Spleen (tissue), 11 donors: ENCODE data around the gene CAGE1. TPM values are rescaled to one million over a fixed set of nuclear protein-coding genes. Genes with fewer than 3 reads are reported as not detected.
A peak's percentile ranks its signal among the peaks of the same experiment; 100 is the strongest.

Source experiments
- DNase-seq: peaks from one replicate; pipeline ENCODE4 v3.0.0-alpha.2; 2020
- H3K27ac ChIP-seq, 8 donors: fragments of 200-600 bp; sonication (generic) in 7 of 8; 1 replicate in 4 of 8; 2 replicates in 4 of 8; pipeline versions ENCODE4 v1.5.0 to v1.8.0; 2016 to 2021; ENCODE audit warnings: inconsistent platforms in 4 of 8, mild to moderate bottlenecking in 4 of 8, moderate library complexity in 1 of 8
- H3K27me3 ChIP-seq, 7 donors: fragments of 200-600 bp; sonication (generic) in 6 of 7; replicated peaks in 1 of 7; 1 replicate in 4 of 7; 2 replicates in 3 of 7; pipeline versions ENCODE4 v1.5.0 to v1.8.0; 2016 to 2021; ENCODE audit warnings: inconsistent platforms in 3 of 7, mild to moderate bottlenecking in 1 of 7
- H3K36me3 ChIP-seq, 6 donors: fragments of 200-600 bp; sonication (generic) in 5 of 6; 1 replicate in 4 of 6; 2 replicates in 2 of 6; pipeline versions ENCODE4 v1.5.0 to v1.8.0; 2016 to 2021; ENCODE audit warnings: inconsistent platforms in 2 of 6
- H3K4me1 ChIP-seq, 6 donors: fragments of 200-600 bp; sonication (generic) in 5 of 6; 1 replicate in 3 of 6; 2 replicates in 3 of 6; pipeline versions ENCODE4 v1.5.0 to v1.8.0; 2016 to 2021; ENCODE audit warnings: inconsistent platforms in 3 of 6
- H3K4me3 ChIP-seq, 8 donors: fragments of 200-600 bp; sonication (generic) in 7 of 8; 1 replicate in 4 of 8; 2 replicates in 4 of 8; pipeline versions ENCODE4 v1.5.0 to v1.8.0; 2016 to 2021; ENCODE audit warnings: inconsistent platforms in 4 of 8, mild to moderate bottlenecking in 4 of 8, moderate library complexity in 2 of 8
- H3K9me3 ChIP-seq, 8 donors: fragments of 200-600 bp; sonication (generic) in 7 of 8; 1 replicate in 4 of 8; 2 replicates in 4 of 8; pipeline versions ENCODE4 v1.5.0 to v1.8.0; 2016 to 2021; ENCODE audit warnings: inconsistent platforms in 4 of 8
- POLR2A ChIP-seq, 3 donors: fragments of 450-650 bp; IDR thresholded peaks; one replicate each; pipeline ENCODE4 v1.5.1; 2017; ENCODE audit warnings: antibody characterized with exemption in 3 of 3, mild to moderate bottlenecking in 1 of 3
- POLR2AphosphoS5 ChIP-seq, 3 donors: sonication (generic); formaldehyde crosslinking; IDR thresholded peaks; one replicate each; pipeline ENCODE4 v1.5.1; 2017; ENCODE audit warnings: antibody characterized with exemption in 3 of 3
- WGBS, 5 donors: extraction: QIAGEN DNeasy Blood & Tissue Kit in 3 of 5; methylation state at CpG; one replicate each; pipeline versions ENCODE4 v1.1.5 to v1.1.7; 2013 to 2018; 5-methylcytosine and 5-hydroxymethylcytosine counted together
- intact Hi-C: fragments of 100-400 bp; cut with DNase I; formaldehyde crosslinking; loops from one replicate; pipeline ENCODE4 v1.15.0; 2023; ENCODE audit warnings: low total_unique reads
- polyA plus RNA-seq, 3 donors: library from polyadenylated mRNA; stranded (reverse); fragments of 200-250 nt; gene quantifications; one replicate each; pipeline ENCODE4 v1.2.1, GENCODE V29; 2013
- total RNA-seq, 7 donors: library from RNA; depleted of rRNA in 3 of 7; stranded (reverse); fragments of >200 nt in 3 of 7; fragmentation: NEBNext Ultra II Directional in 4 of 7; extraction: Animal tissue kit (Norgen Biotek cat#: 25700) in 4 of 7; gene quantifications; one replicate each; pipeline versions ENCODE4 v1.1.0 to v1.2.1, GENCODE V29; 2016 to 2021
- TF ChIP-seq, protein P1 (sequence below), 11 experiments: fragments of 200-600 bp in 7 of 11; fragments of 450-650 bp in 4 of 11; sonication (generic) in 4 of 11; IDR thresholded peaks in 8 of 11; conservative IDR thresholded peaks in 3 of 11; 1 replicate in 7 of 11; 2 replicates in 4 of 11; pipeline versions ENCODE4 v1.4.0 to v1.8.0; 2016 to 2021; ENCODE audit warnings: antibody characterized with exemption in 11 of 11, inconsistent platforms in 4 of 11, mild to moderate bottlenecking in 1 of 11
- donor health status: healthy with polysubstance abuse.
- donor health status: DM: no; HTN: no; CAD: no; lungs with moderate emphysema.
- donor health status: DM: no; HTN: no; CAD: no.
- donor health status: Bipolar disorder and iron deficiency.
- donor health status: healthy.
- donor health status: DM: no; HTN: no; CAD: no.
- donor health status: DM: yes; HTN: yes; CAD: no.

Gene CAGE1
- total and polyA plus RNA-seq, 10 donors, result not detected

DNA sequence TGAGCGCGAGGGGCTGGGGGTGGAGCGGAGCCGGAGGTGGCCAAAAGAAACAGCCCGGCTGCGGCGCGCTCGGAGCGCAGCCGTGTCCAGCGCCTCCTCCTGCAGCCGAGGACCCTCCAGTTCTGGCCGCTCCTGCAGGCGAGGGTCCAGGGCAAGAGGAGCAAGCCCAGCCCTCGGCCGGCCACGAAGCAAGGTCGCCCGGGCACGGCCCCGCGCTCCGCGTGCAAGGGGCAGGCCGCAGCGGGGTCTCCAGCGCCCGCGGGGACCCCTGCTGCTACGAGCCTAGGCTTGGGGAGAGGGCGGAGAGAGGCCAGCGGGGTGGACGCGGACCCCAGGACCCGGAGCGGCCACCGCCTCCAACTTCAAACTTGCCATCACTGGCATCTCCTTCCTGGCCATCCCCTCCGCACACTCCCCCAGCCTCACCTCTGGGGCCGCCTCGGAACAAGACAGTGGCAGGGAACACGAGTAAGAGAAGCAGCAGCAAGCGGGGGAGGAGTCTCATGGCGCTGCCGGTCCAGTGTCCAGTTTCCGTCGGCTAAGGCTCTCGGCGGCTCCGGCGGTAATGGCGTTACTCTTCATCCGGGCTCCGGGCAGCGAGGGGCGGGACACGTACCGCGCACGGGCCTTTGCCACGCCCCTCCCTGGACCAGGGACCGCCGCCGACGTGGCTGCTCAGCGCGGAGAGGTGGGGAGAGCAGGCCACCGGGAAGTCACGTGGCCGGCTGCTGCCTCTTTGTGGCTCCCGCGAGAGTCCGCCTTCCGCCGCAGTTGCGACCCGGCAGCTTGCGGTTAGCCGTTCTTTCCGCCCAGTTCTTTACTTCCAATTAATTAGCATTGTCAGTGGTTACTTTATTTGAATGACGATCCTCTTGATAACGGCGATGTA, 76.7 kb downstream of the CAGE1 start, which contains the start of gene SSR1:
Gene SSR1 (minus strand): TSS at position 584 of the 889 bp plus-strand sequence. CDS start 79 bp downstream, at position 505.
- 0 to 1% (median 0%) methylated on average over 34 to 83 of the region's 83 CpGs for WGBS, 5 donors
- TF ChIP-seq, protein P1, sequence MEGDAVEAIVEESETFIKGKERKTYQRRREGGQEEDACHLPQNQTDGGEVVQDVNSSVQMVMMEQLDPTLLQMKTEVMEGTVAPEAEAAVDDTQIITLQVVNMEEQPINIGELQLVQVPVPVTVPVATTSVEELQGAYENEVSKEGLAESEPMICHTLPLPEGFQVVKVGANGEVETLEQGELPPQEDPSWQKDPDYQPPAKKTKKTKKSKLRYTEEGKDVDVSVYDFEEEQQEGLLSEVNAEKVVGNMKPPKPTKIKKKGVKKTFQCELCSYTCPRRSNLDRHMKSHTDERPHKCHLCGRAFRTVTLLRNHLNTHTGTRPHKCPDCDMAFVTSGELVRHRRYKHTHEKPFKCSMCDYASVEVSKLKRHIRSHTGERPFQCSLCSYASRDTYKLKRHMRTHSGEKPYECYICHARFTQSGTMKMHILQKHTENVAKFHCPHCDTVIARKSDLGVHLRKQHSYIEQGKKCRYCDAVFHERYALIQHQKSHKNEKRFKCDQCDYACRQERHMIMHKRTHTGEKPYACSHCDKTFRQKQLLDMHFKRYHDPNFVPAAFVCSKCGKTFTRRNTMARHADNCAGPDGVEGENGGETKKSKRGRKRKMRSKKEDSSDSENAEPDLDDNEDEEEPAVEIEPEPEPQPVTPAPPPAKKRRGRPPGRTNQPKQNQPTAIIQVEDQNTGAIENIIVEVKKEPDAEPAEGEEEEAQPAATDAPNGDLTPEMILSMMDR (IDR thresholded peaks at IDR 0.05 in 8 of 11, conservative IDR thresholded peaks at IDR 0.05 in 3 of 11), result peak in 3 of 11 experiments; percentile 23 to 42 (median 27)
- TF ChIP-seq POLR2AphosphoS5 (IDR thresholded peaks at IDR 0.05) (peak; percentile 94 to 97 (median 96)), POLR2A (IDR thresholded peaks at IDR 0.05) (peak in 1 of 3 donors; percentile 19)
- peaks cover 0 to 27% (median 17%) of the 10 kb centered on the region in 6 donors for H3K36me3 ChIP-seq
- peak within 1 kb of the TSS; percentile 88 to 96 (median 94) for H3K27ac ChIP-seq
- intact Hi-C loops, result loop anchor here (10.0 kb wide), 1 partner anchor 82 kb away; no protein-coding TSS in a partner anchor
- no peaks in the 10 kb centered on the region for H3K9me3 ChIP-seq
- DNase-seq, result peak; percentile 100
- H3K4me1 ChIP-seq, result peaks cover 12 to 61% (median 44%) of the 10 kb centered on the region in 6 donors
- no peaks in the 10 kb centered on the region for H3K27me3 ChIP-seq
- peak within 1 kb of the TSS; percentile 80 to 100 (median 96) for H3K4me3 ChIP-seq

DNA sequence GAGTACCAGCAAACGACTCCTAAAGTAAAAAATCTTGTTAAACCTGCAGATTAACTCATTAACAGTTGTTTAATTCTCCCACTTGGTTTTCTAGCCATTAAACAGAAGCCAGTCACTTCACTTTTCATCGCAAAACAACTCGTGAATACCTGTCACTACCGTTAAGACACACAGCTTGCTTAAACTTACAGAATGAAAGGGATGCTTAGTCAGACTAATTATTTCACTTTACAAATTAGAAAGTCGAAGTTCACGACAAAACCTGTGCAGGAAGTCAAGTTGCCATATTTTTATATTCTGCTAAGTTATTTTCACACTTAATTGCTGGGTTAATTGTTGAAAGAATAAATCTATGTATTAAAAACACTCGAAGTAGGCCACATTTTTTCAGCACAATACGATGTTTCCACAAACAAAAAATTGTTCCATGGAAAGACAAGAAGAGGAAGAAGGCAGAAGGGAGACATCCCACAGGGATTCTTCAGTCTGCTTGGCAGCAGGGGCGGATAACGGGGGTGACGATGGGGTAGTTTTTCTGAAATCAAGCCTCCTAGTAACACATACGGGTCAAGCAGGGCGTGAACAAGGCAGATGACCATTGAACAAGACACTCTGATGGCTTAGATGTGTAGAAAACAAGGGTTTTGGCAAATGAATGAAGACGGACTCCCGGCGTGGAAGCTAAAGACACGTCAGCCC, 77.5 kb downstream of the CAGE1 start:
- Histone ChIP-seq H3K36me3 (peaks cover 0 to 35% (median 25%) of the 10 kb centered on the region in 6 donors), H3K27ac (peak overlapping the region; percentile 88 to 96 (median 94)), H3K9me3 (no peaks in the 10 kb centered on the region), H3K4me1 (peaks cover 12 to 69% (median 49%) of the 10 kb centered on the region in 6 donors), H3K27me3 (no peaks in the 10 kb centered on the region), H3K4me3 (peak overlapping the region; percentile 80 to 100 (median 96))
- TF ChIP-seq POLR2AphosphoS5 (IDR thresholded peaks at IDR 0.05), result no peak
- TF ChIP-seq, protein P1 (IDR thresholded peaks at IDR 0.05 in 8 of 11, conservative IDR thresholded peaks at IDR 0.05 in 3 of 11), result no peak
- no peak for TF ChIP-seq POLR2A (IDR thresholded peaks at IDR 0.05)
- 1 to 5% (median 3%) methylated on average over 17 of the region's 17 CpGs for WGBS, 5 donors
- no peak for DNase-seq
- intact Hi-C loops, result loop anchor here (10.0 kb wide), 1 partner anchor 83 kb away; no protein-coding TSS in a partner anchor

DNA sequence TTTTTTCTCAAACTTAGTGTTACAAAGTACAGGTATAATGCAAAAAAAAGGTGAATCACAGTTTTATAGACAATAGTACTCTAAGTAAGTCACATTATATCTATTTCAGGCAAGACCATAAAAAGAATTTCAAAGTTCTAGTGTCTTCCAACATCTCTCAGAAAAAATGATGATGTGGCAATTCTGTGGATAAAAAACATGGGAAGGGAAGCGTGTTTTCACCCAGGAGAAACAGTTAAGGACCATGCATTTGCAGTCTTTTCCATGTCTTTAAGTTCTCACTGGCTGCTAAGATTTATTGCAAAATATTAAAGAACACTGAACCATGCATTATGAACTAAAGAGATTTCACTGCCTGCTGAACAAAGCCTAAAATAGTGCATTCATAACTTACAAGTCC, 78.4 kb downstream of the CAGE1 start:
- no peak for DNase-seq
- peak overlapping the region in 2 of 8 donors; percentile 95 to 96 for H3K4me3 ChIP-seq
- H3K36me3 ChIP-seq, result peaks cover 0 to 43% (median 34%) of the 10 kb centered on the region in 6 donors
- WGBS, 5 donors, result 52 to 77% (median 62%) methylated on average over 1 of the region's 1 CpG
- peaks cover 12 to 78% (median 51%) of the 10 kb centered on the region in 6 donors for H3K4me1 ChIP-seq
- H3K9me3 ChIP-seq, result no peaks in the 10 kb centered on the region
- no peak overlapping the region for H3K27ac ChIP-seq
- TF ChIP-seq POLR2A (IDR thresholded peaks at IDR 0.05) (no peak), POLR2AphosphoS5 (IDR thresholded peaks at IDR 0.05) (no peak)
- TF ChIP-seq, protein P1 (IDR thresholded peaks at IDR 0.05 in 8 of 11, conservative IDR thresholded peaks at IDR 0.05 in 3 of 11), result no peak
- H3K27me3 ChIP-seq, result no peaks in the 10 kb centered on the region
- intact Hi-C loops, result loop anchor here (10.0 kb wide), 1 partner anchor 84 kb away; no protein-coding TSS in a partner anchor
